Breast epithelium (tissue), 3 donors: ENCODE measurements around the gene PASK.

ENCODE experiments used
- POLR2A ChIP-seq: fragments of 450-650 bp; IDR thresholded peaks from one replicate; pipeline ENCODE4 v1.6.1; 2016; ENCODE audit warnings: antibody characterized with exemption, mild to moderate bottlenecking, moderate library complexity
- POLR2AphosphoS5 ChIP-seq, 3 donors: sonication (generic); formaldehyde crosslinking; IDR thresholded peaks; one replicate each; pipeline ENCODE4 v1.6.1; 2017; ENCODE audit warnings: antibody characterized with exemption in 3 of 3

DNA sequence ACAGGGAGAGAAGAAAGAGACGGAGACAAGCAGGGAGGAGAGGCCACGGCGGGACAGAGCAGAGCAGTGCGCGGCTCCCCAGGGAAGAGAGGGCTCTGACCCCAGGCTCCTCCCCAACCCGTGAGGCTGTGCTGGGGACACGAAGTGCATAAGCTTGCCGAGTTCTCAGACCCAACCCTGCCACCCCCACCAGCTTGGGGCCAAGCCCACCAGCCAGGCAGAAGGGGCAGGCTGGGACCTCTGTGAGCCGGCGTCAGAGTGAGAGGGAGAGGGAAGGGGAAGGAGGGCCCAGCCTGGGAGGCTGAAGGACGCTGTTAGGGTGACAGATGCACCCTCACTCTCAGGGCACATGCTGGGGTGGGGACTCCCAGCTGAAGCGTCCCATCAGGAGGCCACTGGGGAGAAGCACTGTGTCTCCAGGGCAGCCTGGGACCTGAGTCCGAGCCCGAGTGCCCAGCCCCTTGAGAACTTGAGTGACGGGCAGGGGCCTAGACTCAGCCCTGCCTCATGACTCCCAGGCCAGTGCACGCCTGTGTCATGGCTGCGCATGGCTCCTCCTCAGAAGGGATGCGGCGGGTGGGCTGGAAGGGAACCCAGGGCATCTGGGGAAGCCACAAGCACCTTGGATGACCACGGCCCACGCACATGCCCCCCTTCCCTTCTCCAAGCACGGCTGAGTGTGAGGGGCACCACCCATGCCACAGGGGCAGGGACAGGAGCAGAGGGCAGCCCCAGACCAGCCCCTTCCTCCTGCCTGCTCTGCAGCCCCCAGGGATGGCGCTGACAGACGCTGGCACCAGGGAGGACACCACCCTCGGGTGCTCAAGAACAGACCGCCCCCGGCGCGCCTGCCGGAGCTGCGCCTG is 78.2 kb downstream of the PASK start:
- TF ChIP-seq POLR2AphosphoS5 (IDR thresholded peaks at IDR 0.05) (no peak), POLR2A (no peak)
